22Rv1 (cell line): ENCODE measurements around the gene ALX3.

ENCODE experiments used
- H3K27ac ChIP-seq: fragments of 450-650 bp; 2 replicates; pipeline ENCODE4 v1.5.1; 2017
- CTCF ChIP-seq: fragments of 450-650 bp; IDR thresholded peaks from 2 replicates; pipeline ENCODE4 v1.5.1; 2017; ENCODE audit warnings: mild to moderate bottlenecking
- ZFX ChIP-seq: fragments of 450-650 bp; IDR thresholded peaks from 2 replicates; pipeline ENCODE4 v1.6.1; 2017; ENCODE audit warnings: antibody characterized with exemption, borderline replicate concordance

ALX3 gene

GRCh38 chr1:110011527-110012041 is 58.9 kb downstream of the ALX3 start:
- TF ChIP-seq ZFX: no peak
- TF ChIP-seq CTCF: peak; percentile 50
- H3K27ac ChIP-seq: no peak overlapping the region
